Lower leg skin (tissue), 4 donors: ENCODE results near the gene ENTR1. TPM values are rescaled to one million over a fixed set of nuclear protein-coding genes. Genes with fewer than 3 reads are reported as not detected.

Experiments used
- DNase-seq, 2 donors: peaks; one replicate each; pipeline ENCODE4 v3.0.0-alpha.2; 2019; ENCODE audit warnings: low spot score in 2 of 2
- H3K4me3 ChIP-seq: fragments of 200-600 bp; sonication (generic); 2 replicates; pipeline ENCODE4 v1.5.1; 2017; ENCODE audit warnings: mild to moderate bottlenecking, low read depth; ENCODE audit not compliant: poor library complexity, severe bottlenecking
- POLR2A ChIP-seq, 2 donors: fragments of 450-650 bp; IDR thresholded peaks; one replicate each; pipeline ENCODE4 v1.6.1; 2016 to 2017; ENCODE audit warnings: antibody characterized with exemption in 2 of 2, mild to moderate bottlenecking in 1 of 2, moderate library complexity in 1 of 2
- WGBS, 2 donors: methylation state at CpG; one replicate each; pipeline ENCODE4 v1.1.5; 2018; 5-methylcytosine and 5-hydroxymethylcytosine counted together
- intact Hi-C: fragments of 100-400 bp; cut with DNase I; formaldehyde crosslinking; loops from one replicate; pipeline ENCODE4 v1.15.0; 2023; ENCODE audit warnings: low total_unique reads
- total RNA-seq, 4 donors: library from RNA; depleted of rRNA; stranded (reverse); fragments of >200 nt; gene quantifications; one replicate each; pipeline ENCODE4 v1.1.0, GENCODE V29; 2016
- TF ChIP-seq, protein P1 (sequence below), 3 donors: fragments of 450-650 bp; IDR thresholded peaks; one replicate each; pipeline ENCODE4 v1.5.1; 2016; ENCODE audit warnings: antibody characterized with exemption in 3 of 3, mild to moderate bottlenecking in 3 of 3, moderate library complexity in 2 of 3

ENTR1 gene
- total RNA-seq, 4 donors from 2014 or later, result 29.8 to 46.2 (median 36.6) TPM

GRCh38 chr9:136372006-136372405 lies 38.4 kb downstream of the ENTR1 start:
- intact Hi-C loops, result no loop called here
- H3K4me3 ChIP-seq, result no peak overlapping the region
- TF ChIP-seq, protein P1, sequence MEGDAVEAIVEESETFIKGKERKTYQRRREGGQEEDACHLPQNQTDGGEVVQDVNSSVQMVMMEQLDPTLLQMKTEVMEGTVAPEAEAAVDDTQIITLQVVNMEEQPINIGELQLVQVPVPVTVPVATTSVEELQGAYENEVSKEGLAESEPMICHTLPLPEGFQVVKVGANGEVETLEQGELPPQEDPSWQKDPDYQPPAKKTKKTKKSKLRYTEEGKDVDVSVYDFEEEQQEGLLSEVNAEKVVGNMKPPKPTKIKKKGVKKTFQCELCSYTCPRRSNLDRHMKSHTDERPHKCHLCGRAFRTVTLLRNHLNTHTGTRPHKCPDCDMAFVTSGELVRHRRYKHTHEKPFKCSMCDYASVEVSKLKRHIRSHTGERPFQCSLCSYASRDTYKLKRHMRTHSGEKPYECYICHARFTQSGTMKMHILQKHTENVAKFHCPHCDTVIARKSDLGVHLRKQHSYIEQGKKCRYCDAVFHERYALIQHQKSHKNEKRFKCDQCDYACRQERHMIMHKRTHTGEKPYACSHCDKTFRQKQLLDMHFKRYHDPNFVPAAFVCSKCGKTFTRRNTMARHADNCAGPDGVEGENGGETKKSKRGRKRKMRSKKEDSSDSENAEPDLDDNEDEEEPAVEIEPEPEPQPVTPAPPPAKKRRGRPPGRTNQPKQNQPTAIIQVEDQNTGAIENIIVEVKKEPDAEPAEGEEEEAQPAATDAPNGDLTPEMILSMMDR (IDR thresholded peaks at IDR 0.05), result no peak
- TF ChIP-seq POLR2A (IDR thresholded peaks at IDR 0.05), result no peak
- 89 to 90% methylated on average over 19 to 21 of the region's 21 CpGs for WGBS, 2 donors
- DNase-seq, result no peak

DNA sequence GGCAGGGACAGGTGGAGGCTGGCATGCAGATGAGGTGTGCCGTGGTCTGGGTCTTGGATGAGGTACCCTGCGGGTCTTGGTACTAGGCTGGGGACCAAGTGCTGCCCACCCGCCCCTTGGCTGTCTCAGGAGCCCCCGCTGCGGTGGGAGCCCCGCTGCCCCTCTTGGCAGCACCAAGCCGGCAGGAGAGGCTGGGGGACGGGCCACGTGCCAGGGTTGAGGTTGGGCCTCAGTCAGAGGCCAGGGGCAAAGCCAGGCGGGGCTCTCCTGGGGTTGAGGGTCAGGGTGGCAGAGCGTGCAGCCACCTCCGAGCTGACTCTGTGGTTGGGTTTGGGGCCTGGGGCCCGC lies 38.9 kb downstream of the ENTR1 start:
- 68 to 89% methylated on average over 3 to 13 of the region's 13 CpGs for WGBS, 2 donors
- TF ChIP-seq, protein P1 (IDR thresholded peaks at IDR 0.05), result no peak
- TF ChIP-seq POLR2A (IDR thresholded peaks at IDR 0.05), result no peak
- intact Hi-C loops, result no loop called here
- no peak overlapping the region for H3K4me3 ChIP-seq
- no peak for DNase-seq

- no peak for DNase-seq
- 93 to 95% methylated on average over 44 to 50 of the region's 54 CpGs for WGBS, 2 donors
- TF ChIP-seq, protein P1 (IDR thresholded peaks at IDR 0.05), result no peak
- no peak for TF ChIP-seq POLR2A (IDR thresholded peaks at IDR 0.05)
These were observed 39.5 kb downstream of the ENTR1 start for GRCh38 chr9:136370687-136371532.

GRCh38 chr9:136370037-136370436 lies 40.4 kb downstream of the ENTR1 start:
- WGBS, 2 donors, result 91% methylated on average over 6 to 16 of the region's 19 CpGs
- intact Hi-C loops, result no loop called here
- no peak for TF ChIP-seq POLR2A (IDR thresholded peaks at IDR 0.05)
- TF ChIP-seq, protein P1 (IDR thresholded peaks at IDR 0.05), result no peak

More at GRCh38 chr9:136370687-136371532, 39.5 kb downstream of the ENTR1 start:
- intact Hi-C loops, result no loop called here
- H3K4me3 ChIP-seq, result no peak overlapping the region

DNA sequence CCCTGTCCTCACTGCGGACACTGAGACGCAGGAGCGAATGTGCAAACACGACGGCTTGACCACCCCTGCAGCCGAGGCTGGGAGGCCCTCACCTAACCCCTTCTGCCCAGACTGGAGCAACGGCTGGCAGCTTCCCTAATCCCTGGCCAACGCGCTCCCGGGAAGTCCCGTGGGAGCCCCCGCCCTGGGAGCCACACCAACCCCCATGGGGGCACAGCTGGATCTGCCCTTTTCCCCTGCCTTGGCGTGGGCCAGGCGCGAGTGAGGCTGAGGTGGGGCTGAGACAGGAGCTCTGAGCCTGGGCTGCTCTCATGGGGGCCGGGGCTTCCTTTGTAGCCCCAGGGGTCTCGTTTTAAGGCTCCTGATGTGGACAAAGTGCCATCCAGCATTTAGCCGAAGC lies 42.2 kb downstream of the ENTR1 start:
- intact Hi-C loops, result no loop called here
- 66 to 72% methylated on average over 13 to 17 of the region's 18 CpGs for WGBS, 2 donors
- TF ChIP-seq, protein P1 (IDR thresholded peaks at IDR 0.05), result no peak
- TF ChIP-seq POLR2A (IDR thresholded peaks at IDR 0.05), result no peak
- DNase-seq, result no peak
- H3K4me3 ChIP-seq, result no peak overlapping the region

More at GRCh38 chr9:136370037-136370436, 40.4 kb downstream of the ENTR1 start:
- no peak for DNase-seq
- H3K4me3 ChIP-seq, result no peak overlapping the region
